Activated CD4-positive, CD25-positive, alpha-beta regulatory T cell (primary cell): Measurements from ENCODE around the gene PTPRM.

ENCODE experiments used
- DNase-seq, 4 experiments: peaks; one replicate each; lab custom pipeline; 2025; lab: John Stamatoyannopoulos, UW

The PTPRM gene

DNA sequence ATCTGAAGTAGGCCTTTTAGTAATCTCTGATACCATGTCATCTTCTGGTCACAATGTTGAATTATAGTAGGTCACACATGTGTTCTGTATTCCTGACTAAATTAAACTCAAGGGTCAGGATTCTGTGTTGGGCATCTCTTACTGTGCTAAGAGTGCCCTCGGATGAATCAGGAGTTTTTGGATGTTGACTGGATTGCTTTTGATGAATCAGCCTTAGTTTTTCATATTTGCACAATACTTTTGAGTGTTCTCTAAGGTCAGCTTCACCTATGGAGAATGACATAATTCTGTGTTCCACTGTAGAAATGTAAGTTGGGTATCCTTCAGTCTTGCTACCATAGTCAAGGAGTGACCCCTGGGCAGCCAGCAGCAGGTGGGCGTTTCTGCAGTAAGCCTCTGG lies 190.1 kb downstream of the PTPRM start:
- no peak for DNase-seq

DNA sequence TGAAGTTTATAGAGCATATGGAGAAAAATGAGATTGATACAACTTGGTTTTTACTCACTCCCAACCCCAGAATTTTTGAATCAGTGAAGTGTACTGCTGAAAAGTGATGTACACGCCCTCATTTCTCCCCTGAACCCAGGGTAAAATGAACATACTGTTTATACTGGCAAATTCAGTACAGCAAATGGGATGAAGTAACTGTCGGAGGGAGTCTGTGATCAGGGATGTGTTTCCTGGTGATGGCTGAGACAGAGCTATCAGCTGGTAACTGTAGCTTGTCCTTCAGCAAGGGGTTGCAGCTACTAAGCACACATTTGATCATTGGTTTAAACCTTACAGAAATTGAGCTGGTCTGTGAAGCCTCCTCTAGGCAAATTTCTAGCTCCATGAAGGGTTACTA lies 191.6 kb downstream of the PTPRM start:
- no peak for DNase-seq

DNA sequence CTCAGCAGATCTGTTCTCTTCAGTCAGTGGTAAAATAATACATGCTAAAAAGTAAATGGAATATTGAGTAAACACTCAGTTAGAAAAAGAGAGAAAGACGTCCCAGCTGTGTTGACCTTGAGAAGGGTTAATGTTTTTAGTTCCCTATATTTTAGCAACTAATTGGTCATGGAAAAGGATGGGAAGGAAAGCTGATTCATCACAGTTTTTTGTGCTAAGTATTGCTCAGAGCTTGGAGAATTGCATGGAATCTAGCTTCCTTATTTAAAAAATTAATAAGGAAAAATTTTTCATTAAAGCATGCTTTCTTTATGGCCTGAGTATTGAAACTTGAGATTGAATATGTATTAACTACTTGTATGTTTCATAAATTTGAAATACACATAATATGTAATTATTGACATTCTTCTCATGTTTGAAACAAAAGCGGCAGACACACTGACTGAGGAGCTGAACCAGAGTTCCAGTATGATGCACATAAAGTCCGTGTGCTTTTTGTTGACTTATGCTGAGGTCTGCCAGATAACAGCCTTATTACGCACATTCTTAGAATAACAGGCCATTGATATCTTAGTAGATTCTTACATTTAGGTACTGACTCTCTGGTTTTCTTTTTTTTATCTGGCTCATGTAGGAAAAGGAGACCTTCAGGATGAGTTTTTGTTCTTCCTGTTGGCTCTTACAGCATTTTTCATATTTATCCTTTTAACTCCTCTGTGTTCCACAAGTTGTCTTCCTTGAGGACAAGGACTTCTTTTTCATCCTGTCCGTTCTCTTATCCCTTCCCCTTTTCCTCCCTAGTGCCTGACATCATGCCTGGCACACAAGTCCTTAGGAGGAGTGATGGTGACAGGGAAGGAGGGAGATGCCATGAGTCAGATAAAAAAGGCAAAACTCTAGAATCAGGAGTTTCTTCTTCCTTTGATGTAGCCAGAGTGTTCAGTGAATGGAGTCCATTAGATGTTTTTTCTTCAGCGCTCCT lies 194.1 kb downstream of the PTPRM start:
- no peak for DNase-seq

DNA sequence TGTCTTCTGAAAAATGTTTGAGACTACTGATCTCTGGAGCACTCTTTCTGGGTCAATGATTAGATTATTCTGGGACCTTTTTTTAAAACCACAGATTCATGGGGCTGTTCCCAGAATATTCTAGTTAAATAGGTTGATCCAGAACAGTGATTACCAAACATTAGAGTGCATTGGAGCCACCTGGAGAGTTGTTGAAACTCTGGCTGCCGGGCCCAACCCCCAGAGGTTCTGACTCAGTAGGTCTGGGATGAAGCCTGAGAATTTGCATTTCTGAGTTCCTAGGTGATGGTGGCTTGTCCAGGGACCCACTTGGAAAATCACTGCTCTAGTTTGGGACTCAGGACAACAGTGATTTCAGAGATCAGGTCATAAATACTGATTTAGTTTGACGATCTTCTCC lies 197.3 kb downstream of the PTPRM start:
- DNase-seq, result no peak

DNA sequence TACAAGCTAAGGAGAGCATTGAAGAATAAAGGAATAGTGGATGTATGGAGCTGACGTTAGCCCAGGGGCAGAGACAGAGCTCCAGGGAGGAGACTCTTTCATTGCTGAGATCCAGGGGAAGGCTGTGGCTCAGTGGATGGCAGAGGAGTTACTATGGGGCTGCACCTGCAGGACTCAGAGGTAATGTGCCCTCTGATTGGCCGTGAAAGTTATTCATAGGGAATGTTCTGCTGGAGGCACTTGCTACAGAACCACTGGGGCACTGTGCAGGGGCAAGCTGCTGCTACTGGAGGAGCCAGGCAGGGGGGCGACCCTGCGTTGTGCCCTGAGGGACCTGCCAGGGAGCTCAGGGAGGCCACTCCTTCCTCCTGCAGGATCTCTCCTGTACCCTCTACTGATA lies 199.2 kb downstream of the PTPRM start:
- DNase-seq, result no peak

- DNase-seq, result no peak
These were observed 199.7 kb downstream of the PTPRM start for GRCh38 chr18:7766817-7767216.

GRCh38 chr18:7770908-7771307 lies 203.8 kb downstream of the PTPRM start:
- no peak for DNase-seq

DNA sequence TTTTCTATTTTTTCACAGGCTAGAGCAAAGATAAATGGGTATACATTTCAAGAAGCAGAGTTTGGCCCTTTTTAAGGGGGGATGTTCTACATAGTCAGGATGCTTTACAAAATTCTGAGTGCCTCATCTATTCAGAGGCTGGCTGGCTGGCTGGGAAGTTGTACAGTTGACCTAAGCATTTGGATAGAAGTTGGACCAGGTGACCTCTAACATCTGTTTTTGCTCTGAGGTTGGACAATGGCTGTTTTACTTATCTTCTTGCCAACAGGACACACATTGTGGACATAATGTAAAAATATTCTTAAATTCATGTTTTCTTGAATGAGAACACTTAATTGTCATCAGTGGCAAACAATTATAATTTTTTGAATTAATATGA lies 205.4 kb downstream of the PTPRM start:
- DNase-seq, result no peak

- DNase-seq, result no peak
These were observed 205.8 kb downstream of the PTPRM start for GRCh38 chr18:7772951-7773350.

DNA sequence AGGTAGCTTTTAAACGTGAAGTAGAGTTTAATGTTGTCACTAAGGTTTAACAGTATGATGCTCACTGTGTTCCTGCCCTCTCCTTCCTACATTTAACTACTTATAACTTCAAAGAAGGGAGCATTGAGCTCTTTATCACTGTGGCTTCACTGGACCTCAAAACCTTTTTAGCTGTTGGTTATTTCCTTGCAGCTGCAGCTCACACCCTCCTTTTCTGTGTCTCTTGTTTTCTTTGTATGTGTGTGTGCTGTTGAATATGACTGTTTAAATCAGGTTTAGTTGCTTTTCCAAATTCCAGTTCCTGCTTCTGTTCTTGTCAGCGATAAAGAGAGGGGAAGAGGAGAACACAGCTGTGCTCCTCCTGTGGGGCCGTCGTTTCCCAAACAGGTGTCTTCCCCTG lies 208.0 kb downstream of the PTPRM start:
- no peak for DNase-seq

GRCh38 chr18:7775843-7776242 lies 208.7 kb downstream of the PTPRM start:
- DNase-seq, result no peak

- no peak for DNase-seq
These were observed 211.1 kb downstream of the PTPRM start for GRCh38 chr18:7778181-7778580.

GRCh38 chr18:7779211-7779610 lies 212.1 kb downstream of the PTPRM start:
- DNase-seq, result no peak

GRCh38 chr18:7784171-7784570 lies 217.1 kb downstream of the PTPRM start:
- DNase-seq, result no peak

DNA sequence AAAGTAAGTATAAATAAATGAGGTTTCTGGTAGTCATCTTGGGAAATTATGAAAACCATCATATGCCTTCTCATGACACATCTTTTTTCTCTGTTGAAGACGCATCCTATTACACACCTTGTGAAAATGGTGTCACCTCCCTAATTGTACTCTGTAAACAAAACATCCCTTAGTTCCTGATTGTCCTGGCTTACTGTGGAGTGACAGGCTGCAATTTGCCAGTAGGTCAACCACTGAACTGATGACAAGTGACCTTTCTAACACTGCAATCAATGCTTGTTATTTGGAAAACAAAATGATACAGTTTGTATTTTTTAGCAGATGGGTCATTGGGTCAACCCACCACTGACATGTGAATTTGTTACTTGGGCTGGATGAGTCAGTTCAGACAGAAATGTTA lies 219.5 kb downstream of the PTPRM start:
- no peak for DNase-seq

- no peak for DNase-seq
These were observed 220.2 kb downstream of the PTPRM start for GRCh38 chr18:7787339-7787738.

GRCh38 chr18:7789856-7790552 lies 222.9 kb downstream of the PTPRM start:
- DNase-seq, result no peak

DNA sequence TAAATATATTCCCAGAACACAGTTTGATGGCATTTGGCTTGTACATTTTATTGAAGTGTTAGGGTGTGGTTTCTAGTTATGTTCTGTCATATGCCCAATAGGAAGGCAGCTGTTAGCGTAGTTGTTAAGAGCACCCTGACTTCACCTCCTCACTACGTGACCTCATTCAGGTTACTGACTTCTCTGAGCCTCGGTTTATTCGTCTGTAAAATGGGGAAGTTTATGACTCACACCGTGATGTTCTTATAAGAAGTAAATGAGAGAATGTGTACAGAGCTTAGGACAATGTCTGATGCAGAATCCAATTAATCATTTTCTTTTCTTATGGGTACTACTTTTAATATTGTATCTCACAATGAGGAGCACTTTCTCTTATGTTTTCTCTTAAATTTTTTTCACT lies 226.0 kb downstream of the PTPRM start:
- DNase-seq, result no peak

DNA sequence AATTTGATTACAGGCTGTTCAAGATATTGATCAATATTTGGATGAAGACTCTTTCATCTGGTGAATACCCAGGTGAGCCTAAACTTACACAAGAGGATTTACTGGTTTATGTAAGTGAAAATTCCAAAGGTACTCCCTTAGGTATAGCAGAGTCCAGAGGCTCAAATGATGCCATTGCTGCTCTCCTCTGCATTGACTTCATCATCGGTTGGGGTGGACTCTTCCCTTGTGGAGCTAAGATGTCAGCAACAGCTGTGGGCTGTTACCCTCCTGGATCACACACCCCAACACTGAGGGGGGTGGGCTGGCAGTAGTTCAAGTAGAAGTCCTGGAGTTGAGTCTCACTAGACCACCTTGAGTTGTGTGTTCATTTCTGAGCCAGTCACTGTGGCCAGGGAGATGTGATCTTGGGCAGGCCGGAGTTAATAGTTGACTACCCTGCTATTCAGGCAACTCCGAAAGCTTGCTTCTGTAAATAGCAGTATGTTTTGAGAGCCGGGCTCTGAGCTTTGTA lies 236.9 kb downstream of the PTPRM start:
- DNase-seq, result no peak

GRCh38 chr18:7805096-7805495 lies 238.0 kb downstream of the PTPRM start:
- DNase-seq, result no peak

- no peak for DNase-seq
These were observed 238.8 kb downstream of the PTPRM start for GRCh38 chr18:7805880-7806279.

DNA sequence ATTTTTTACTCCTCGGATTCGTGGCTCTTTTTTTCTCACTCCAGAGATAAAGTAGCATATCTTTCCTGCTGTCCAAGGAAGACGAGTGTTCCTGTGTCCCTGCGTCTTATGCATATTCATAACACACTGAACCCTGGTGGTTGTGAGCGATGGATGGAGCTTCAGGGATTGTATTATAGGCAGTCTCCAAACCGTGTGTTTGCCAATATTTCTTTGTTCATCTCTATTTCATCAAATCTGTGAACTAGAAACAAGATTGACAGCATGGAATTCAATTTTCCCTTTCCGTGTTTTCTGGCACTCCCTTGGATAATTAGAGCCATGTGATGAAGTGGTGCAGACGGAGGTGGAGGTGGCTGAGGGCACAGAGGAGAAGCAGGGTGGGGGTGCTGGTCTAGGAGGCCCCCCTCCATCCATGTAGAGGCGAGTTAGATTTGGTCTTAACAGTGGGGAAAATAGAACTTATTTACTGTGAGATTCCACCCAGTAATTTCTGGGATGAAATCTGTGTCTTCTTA lies 240.9 kb downstream of the PTPRM start:
- DNase-seq, result no peak

DNA sequence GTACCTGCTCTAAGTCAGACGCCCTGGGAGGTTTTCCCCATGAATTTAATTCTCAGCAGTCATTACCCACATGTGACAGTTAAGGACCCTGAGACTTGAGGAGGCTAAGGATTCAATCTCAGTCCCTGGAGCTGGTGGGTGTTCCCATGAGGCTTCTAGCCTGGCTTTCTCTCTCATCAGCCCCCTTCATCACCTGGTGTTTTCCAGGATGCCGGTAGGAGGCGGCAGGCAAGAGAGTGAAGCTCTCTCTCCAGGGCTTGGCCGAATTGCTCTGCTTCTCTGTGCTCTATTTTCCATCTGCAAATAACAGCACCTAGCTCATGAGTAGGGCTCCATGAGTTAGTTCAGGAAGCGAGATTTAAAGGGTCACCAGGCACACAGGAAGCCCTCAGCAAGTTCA lies 241.9 kb downstream of the PTPRM start:
- no peak for DNase-seq
